Right atrium auricular region (tissue), 2 donors: ENCODE data around the gene ZNF221. TPM values are rescaled to one million over a fixed set of nuclear protein-coding genes. Genes with fewer than 3 reads are reported as not detected.

ENCODE experiments used
- DNase-seq: peaks from one replicate; pipeline ENCODE4 v3.0.0-alpha.2; 2019; ENCODE audit warnings: low spot score
- H3K27ac ChIP-seq, 2 donors: fragments of 200-600 bp; sonication (generic); 1 replicate in 1 of 2; 2 replicates in 1 of 2; pipeline ENCODE4 v1.5.1; 2016 to 2019
- H3K27me3 ChIP-seq, 2 donors: fragments of 200-600 bp; sonication (generic); one replicate each; pipeline versions ENCODE4 v1.5.1 to v1.6.0; 2017 to 2019
- H3K36me3 ChIP-seq: fragments of 200-600 bp; sonication (generic); one replicate; pipeline ENCODE4 v1.5.1; 2016
- H3K4me1 ChIP-seq, 2 donors: fragments of 200-600 bp; sonication (generic); one replicate each; pipeline versions ENCODE4 v1.5.1 to v1.6.0; 2017 to 2019
- H3K4me3 ChIP-seq, 2 donors: fragments of 200-600 bp; sonication (generic); 1 replicate in 1 of 2; 2 replicates in 1 of 2; pipeline ENCODE4 v1.5.1; 2017 to 2019; ENCODE audit warnings: mild to moderate bottlenecking in 1 of 2, moderate library complexity in 1 of 2
- H3K9me3 ChIP-seq, 2 donors: fragments of 200-600 bp; sonication (generic); one replicate each; pipeline ENCODE4 v1.5.1; 2019
- CTCF ChIP-seq, 2 donors: fragments of 200-600 bp; sonication (generic); IDR thresholded peaks; one replicate each; pipeline ENCODE4 v1.5.1; 2019; ENCODE audit warnings: antibody characterized with exemption in 2 of 2
- total RNA-seq, 2 donors: library from RNA; depleted of rRNA; stranded (reverse); fragments of >200 nt; gene quantifications; one replicate each; pipeline ENCODE4 v1.1.0, GENCODE V29; 2016

ZNF221 gene
- total RNA-seq, 2 donors from 2014 or later: 3.0 to 4.1 TPM

GRCh38 chr19:43908659-43909058, 42.4 kb upstream of the ZNF221 start:
- H3K4me3 ChIP-seq: no peak overlapping the region
- TF ChIP-seq CTCF (IDR thresholded peaks at IDR 0.05): no peak
- no peak for DNase-seq
- no peaks in the 10 kb centered on the region for H3K27me3 ChIP-seq
- no peaks in the 10 kb centered on the region for H3K4me1 ChIP-seq
- H3K9me3 ChIP-seq: peaks cover 27 to 88% of the 10 kb centered on the region in 2 donors
- no peak overlapping the region for H3K27ac ChIP-seq
- peaks cover 8% of the 10 kb centered on the region for H3K36me3 ChIP-seq

GRCh38 chr19:43910884-43911283, 40.1 kb upstream of the ZNF221 start:
- Histone ChIP-seq H3K27me3 (no peaks in the 10 kb centered on the region), H3K4me1 (no peaks in the 10 kb centered on the region), H3K9me3 (peaks cover 42 to 98% of the 10 kb centered on the region in 2 donors), H3K36me3 (peaks cover 30% of the 10 kb centered on the region), H3K27ac (no peak overlapping the region), H3K4me3 (no peak overlapping the region)
- TF ChIP-seq CTCF (IDR thresholded peaks at IDR 0.05): no peak
- DNase-seq: no peak

- H3K9me3 ChIP-seq: peaks cover 45 to 98% of the 10 kb centered on the region in 2 donors
- no peak for DNase-seq
- H3K27ac ChIP-seq: no peak overlapping the region
- H3K4me3 ChIP-seq: no peak overlapping the region
- peaks cover 55% of the 10 kb centered on the region for H3K36me3 ChIP-seq
- no peaks in the 10 kb centered on the region for H3K27me3 ChIP-seq
- TF ChIP-seq CTCF (IDR thresholded peaks at IDR 0.05): no peak
- H3K4me1 ChIP-seq: no peaks in the 10 kb centered on the region
These were observed 37.6 kb upstream of the ZNF221 start for GRCh38 chr19:43913383-43913782.

GRCh38 chr19:43914051-43914450, 37.0 kb upstream of the ZNF221 start:
- Histone ChIP-seq H3K4me1 (no peaks in the 10 kb centered on the region), H3K36me3 (peaks cover 62% of the 10 kb centered on the region), H3K27me3 (no peaks in the 10 kb centered on the region), H3K27ac (no peak overlapping the region), H3K4me3 (no peak overlapping the region), H3K9me3 (peaks cover 45 to 98% of the 10 kb centered on the region in 2 donors)
- DNase-seq: no peak
- no peak for TF ChIP-seq CTCF (IDR thresholded peaks at IDR 0.05)

DNA sequence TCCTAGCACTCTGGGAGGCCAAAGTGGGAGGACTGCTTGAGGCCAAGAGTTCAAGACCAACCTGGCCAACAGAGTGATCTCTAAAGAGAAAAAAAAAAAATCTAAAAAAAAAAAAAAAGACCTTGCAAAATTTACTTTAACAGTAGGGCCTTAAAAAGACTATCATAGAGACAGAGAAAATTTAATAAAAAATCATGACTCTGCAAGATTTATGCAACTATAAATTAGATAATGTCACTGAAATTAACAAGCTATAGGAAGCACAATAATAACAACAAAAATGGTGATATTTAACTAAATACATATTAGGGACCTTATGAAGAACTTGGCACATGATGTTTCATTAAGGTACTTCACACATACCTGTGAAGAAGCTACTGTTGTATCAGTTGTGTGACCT, 27.2 kb upstream of the ZNF221 start:
- H3K4me3 ChIP-seq: no peak overlapping the region
- no peaks in the 10 kb centered on the region for H3K27me3 ChIP-seq
- no peaks in the 10 kb centered on the region for H3K4me1 ChIP-seq
- no peak overlapping the region for H3K27ac ChIP-seq
- H3K9me3 ChIP-seq: peaks cover 0 to 35% of the 10 kb centered on the region in 2 donors
- TF ChIP-seq CTCF (IDR thresholded peaks at IDR 0.05): no peak
- DNase-seq: no peak
- peaks cover 85% of the 10 kb centered on the region for H3K36me3 ChIP-seq

DNA sequence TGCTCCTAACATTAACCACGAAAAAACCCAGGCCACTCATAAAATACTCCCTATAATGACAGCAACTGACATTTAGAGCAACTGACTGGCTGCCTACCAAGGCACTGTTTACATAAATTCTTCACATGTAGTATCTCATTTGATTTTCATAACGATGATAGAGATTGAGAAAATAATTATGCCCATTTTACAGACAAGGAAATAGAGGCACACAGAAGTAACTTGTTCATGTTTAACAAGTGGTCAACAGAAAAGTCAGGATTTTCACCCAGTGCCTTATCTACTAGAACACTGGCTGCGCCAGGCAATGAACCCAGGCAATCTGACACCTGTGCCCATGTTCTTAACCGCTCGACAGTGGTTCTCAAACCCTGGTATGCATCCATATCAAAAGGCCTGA, 22.2 kb upstream of the ZNF221 start:
- Histone ChIP-seq H3K9me3 (peaks cover 0 to 6% of the 10 kb centered on the region in 2 donors), H3K4me3 (no peak overlapping the region), H3K27me3 (no peaks in the 10 kb centered on the region), H3K4me1 (peaks cover 0 to 12% of the 10 kb centered on the region in 2 donors), H3K27ac (no peak overlapping the region), H3K36me3 (peaks cover 78% of the 10 kb centered on the region)
- TF ChIP-seq CTCF (IDR thresholded peaks at IDR 0.05): no peak
- DNase-seq: no peak
